Measurements from ENCODE around the gene CLEC12A.

GRCh38 chr12:9936591-9936990 is 34.6 kb upstream of the CLEC12A start:
- no peak for TF ChIP-seq CTCF (conservative IDR thresholded peaks at IDR 0.05; ENCODE audit: low read depth, low read length)
- no peak for TF ChIP-seq EZH2 (IDR thresholded peaks at IDR 0.05; ENCODE audit: low read length, unreplicated experiment)
- TF ChIP-seq EZH2phosphoT487 (IDR thresholded peaks at IDR 0.05; ENCODE audit: borderline replicate concordance, low read length), result no peak

Data from PC-3 (cell line).